ENCODE results near the gene BRIX1.

The BRIX1 gene

GRCh38 chr5:34915139-34915855 is at the start of gene BRIX1, which contains the start of gene RAD1:
BRIX1 (plus strand) TSS chr5:34915711; CDS start chr5:34915739, 28 bp downstream.
RAD1 (minus strand) TSS chr5:34915504; CDS start chr5:34914892, 612 bp downstream.
- H3K4me1 Mint-ChIP-seq = peaks cover 12% of the 10 kb centered on the region
- no peaks in the 10 kb centered on the region for H3K27me3 Mint-ChIP-seq
- peak within 1 kb of the TSS; percentile 55 for H3K4me3 Mint-ChIP-seq
- H3K27ac Mint-ChIP-seq = no peak within 1 kb of the TSS
- ATAC-seq (ENCODE audit: low read depth) (peak; percentile 96), DNase-seq (ENCODE audit: low spot score in 2 of 2) (peak; percentile 87 to 93)
- H3K36me3 Mint-ChIP-seq = peaks cover 11% of the 10 kb centered on the region
- H3K9me3 Mint-ChIP-seq = no peaks in the 10 kb centered on the region

- H3K27ac Mint-ChIP-seq = no peak overlapping the region
Measured at GRCh38 chr5:34866989-34867471, 48.5 kb upstream of the BRIX1 start.

GRCh38 chr5:34867660-34868059 is 47.9 kb upstream of the BRIX1 start:
- ATAC-seq (ENCODE audit: low read depth) (no peak), DNase-seq (ENCODE audit: low spot score in 2 of 2) (no peak)
- no peaks in the 10 kb centered on the region for H3K9me3 Mint-ChIP-seq
- no peak overlapping the region for H3K27ac Mint-ChIP-seq
- H3K4me1 Mint-ChIP-seq = no peaks in the 10 kb centered on the region
- no peak overlapping the region for H3K4me3 Mint-ChIP-seq
- H3K27me3 Mint-ChIP-seq = no peaks in the 10 kb centered on the region
- no peaks in the 10 kb centered on the region for H3K36me3 Mint-ChIP-seq

More at GRCh38 chr5:34866989-34867471, 48.5 kb upstream of the BRIX1 start:
- no peaks in the 10 kb centered on the region for H3K27me3 Mint-ChIP-seq
- DNase-seq (ENCODE audit: low spot score in 2 of 2) (no peak), ATAC-seq (ENCODE audit: low read depth) (no peak)
- H3K9me3 Mint-ChIP-seq = no peaks in the 10 kb centered on the region
- H3K4me1 Mint-ChIP-seq = no peaks in the 10 kb centered on the region
- no peak overlapping the region for H3K4me3 Mint-ChIP-seq
- no peaks in the 10 kb centered on the region for H3K36me3 Mint-ChIP-seq

GRCh38 chr5:34868791-34869190 is 46.7 kb upstream of the BRIX1 start:
- Mint-ChIP-seq H3K4me3 (no peak overlapping the region), H3K27ac (no peak overlapping the region), H3K36me3 (no peaks in the 10 kb centered on the region), H3K4me1 (no peaks in the 10 kb centered on the region), H3K9me3 (no peaks in the 10 kb centered on the region), H3K27me3 (no peaks in the 10 kb centered on the region)
- ATAC-seq (ENCODE audit: low read depth) (no peak), DNase-seq (ENCODE audit: low spot score in 2 of 2) (no peak)

GRCh38 chr5:34869256-34869655 is 46.3 kb upstream of the BRIX1 start:
- Mint-ChIP-seq H3K27me3 (no peaks in the 10 kb centered on the region), H3K36me3 (no peaks in the 10 kb centered on the region), H3K4me1 (no peaks in the 10 kb centered on the region), H3K27ac (no peak overlapping the region), H3K4me3 (no peak overlapping the region), H3K9me3 (no peaks in the 10 kb centered on the region)
- no peak for ATAC-seq (ENCODE audit: low read depth)
- DNase-seq (ENCODE audit: low spot score in 2 of 2) = no peak

GRCh38 chr5:34870382-34870781 is 45.1 kb upstream of the BRIX1 start:
- no peaks in the 10 kb centered on the region for H3K36me3 Mint-ChIP-seq
- H3K27me3 Mint-ChIP-seq = no peaks in the 10 kb centered on the region
- ATAC-seq (ENCODE audit: low read depth) (no peak), DNase-seq (ENCODE audit: low spot score in 2 of 2) (no peak)
- H3K27ac Mint-ChIP-seq = no peak overlapping the region
- no peak overlapping the region for H3K4me3 Mint-ChIP-seq
- H3K9me3 Mint-ChIP-seq = no peaks in the 10 kb centered on the region
- H3K4me1 Mint-ChIP-seq = no peaks in the 10 kb centered on the region

GRCh38 chr5:34876275-34876674 is 39.2 kb upstream of the BRIX1 start:
- H3K9me3 Mint-ChIP-seq = peaks cover 9% of the 10 kb centered on the region
- no peaks in the 10 kb centered on the region for H3K27me3 Mint-ChIP-seq
- DNase-seq (ENCODE audit: low spot score in 2 of 2) = no peak
- H3K4me1 Mint-ChIP-seq = no peaks in the 10 kb centered on the region
- no peak overlapping the region for H3K4me3 Mint-ChIP-seq
- peaks cover 4% of the 10 kb centered on the region for H3K36me3 Mint-ChIP-seq
- ATAC-seq (ENCODE audit: low read depth) = no peak
- no peak overlapping the region for H3K27ac Mint-ChIP-seq

GRCh38 chr5:34881246-34881645 is 34.3 kb upstream of the BRIX1 start:
- no peaks in the 10 kb centered on the region for H3K4me1 Mint-ChIP-seq
- peaks cover 1% of the 10 kb centered on the region for H3K36me3 Mint-ChIP-seq
- ATAC-seq (ENCODE audit: low read depth) = no peak
- H3K4me3 Mint-ChIP-seq = no peak overlapping the region
- DNase-seq (ENCODE audit: low spot score in 2 of 2) = no peak
- peaks cover 2% of the 10 kb centered on the region for H3K9me3 Mint-ChIP-seq
- H3K27ac Mint-ChIP-seq = no peak overlapping the region
- H3K27me3 Mint-ChIP-seq = peaks cover 1% of the 10 kb centered on the region

- Mint-ChIP-seq H3K27me3 (peaks cover 3% of the 10 kb centered on the region), H3K27ac (no peak overlapping the region), H3K4me3 (no peak overlapping the region), H3K9me3 (no peaks in the 10 kb centered on the region), H3K4me1 (no peaks in the 10 kb centered on the region), H3K36me3 (no peaks in the 10 kb centered on the region)
- DNase-seq (ENCODE audit: low spot score in 2 of 2) (no peak), ATAC-seq (ENCODE audit: low read depth) (no peak)
Measured at GRCh38 chr5:34886392-34887119, 29.0 kb upstream of the BRIX1 start.

GRCh38 chr5:34889394-34889793 is 26.1 kb upstream of the BRIX1 start:
- peaks cover 3% of the 10 kb centered on the region for H3K27me3 Mint-ChIP-seq
- ATAC-seq (ENCODE audit: low read depth) (no peak), DNase-seq (ENCODE audit: low spot score in 2 of 2) (no peak)
- no peaks in the 10 kb centered on the region for H3K9me3 Mint-ChIP-seq
- H3K27ac Mint-ChIP-seq = no peak overlapping the region
- H3K4me3 Mint-ChIP-seq = no peak overlapping the region
- no peaks in the 10 kb centered on the region for H3K36me3 Mint-ChIP-seq
- H3K4me1 Mint-ChIP-seq = no peaks in the 10 kb centered on the region

- Mint-ChIP-seq H3K36me3 (peaks cover 3% of the 10 kb centered on the region), H3K4me1 (no peaks in the 10 kb centered on the region), H3K27me3 (peaks cover 2% of the 10 kb centered on the region)
Measured at GRCh38 chr5:34891981-34892380, 23.5 kb upstream of the BRIX1 start.

GRCh38 chr5:34892414-34892813 is 23.1 kb upstream of the BRIX1 start:
- H3K4me1 Mint-ChIP-seq = no peaks in the 10 kb centered on the region

More at GRCh38 chr5:34891981-34892380, 23.5 kb upstream of the BRIX1 start:
- Mint-ChIP-seq H3K4me3 (no peak overlapping the region), H3K27ac (no peak overlapping the region), H3K9me3 (no peaks in the 10 kb centered on the region)
- no peak for DNase-seq (ENCODE audit: low spot score in 2 of 2)
- ATAC-seq (ENCODE audit: low read depth) = no peak

GRCh38 chr5:34894716-34895115 is 20.8 kb upstream of the BRIX1 start:
- Mint-ChIP-seq H3K27me3 (no peaks in the 10 kb centered on the region), H3K36me3 (peaks cover 3% of the 10 kb centered on the region), H3K9me3 (no peaks in the 10 kb centered on the region), H3K4me1 (no peaks in the 10 kb centered on the region), H3K4me3 (no peak overlapping the region), H3K27ac (no peak overlapping the region)
- ATAC-seq (ENCODE audit: low read depth) = no peak
- no peak for DNase-seq (ENCODE audit: low spot score in 2 of 2)

More at GRCh38 chr5:34892414-34892813, 23.1 kb upstream of the BRIX1 start:
- Mint-ChIP-seq H3K27ac (no peak overlapping the region), H3K27me3 (no peaks in the 10 kb centered on the region), H3K4me3 (no peak overlapping the region), H3K9me3 (no peaks in the 10 kb centered on the region), H3K36me3 (peaks cover 3% of the 10 kb centered on the region)
- ATAC-seq (ENCODE audit: low read depth) (no peak), DNase-seq (ENCODE audit: low spot score in 2 of 2) (no peak)

- Mint-ChIP-seq H3K27me3 (no peaks in the 10 kb centered on the region), H3K4me1 (no peaks in the 10 kb centered on the region), H3K4me3 (no peak overlapping the region), H3K27ac (peak overlapping the region; percentile 1), H3K36me3 (peaks cover 3% of the 10 kb centered on the region), H3K9me3 (no peaks in the 10 kb centered on the region)
- ATAC-seq (ENCODE audit: low read depth) (no peak), DNase-seq (ENCODE audit: low spot score in 2 of 2) (no peak)
Measured at GRCh38 chr5:34895641-34896419, 19.7 kb upstream of the BRIX1 start.
